ENCODE results near the gene BCL2L1.

Gene BCL2L1

DNA sequence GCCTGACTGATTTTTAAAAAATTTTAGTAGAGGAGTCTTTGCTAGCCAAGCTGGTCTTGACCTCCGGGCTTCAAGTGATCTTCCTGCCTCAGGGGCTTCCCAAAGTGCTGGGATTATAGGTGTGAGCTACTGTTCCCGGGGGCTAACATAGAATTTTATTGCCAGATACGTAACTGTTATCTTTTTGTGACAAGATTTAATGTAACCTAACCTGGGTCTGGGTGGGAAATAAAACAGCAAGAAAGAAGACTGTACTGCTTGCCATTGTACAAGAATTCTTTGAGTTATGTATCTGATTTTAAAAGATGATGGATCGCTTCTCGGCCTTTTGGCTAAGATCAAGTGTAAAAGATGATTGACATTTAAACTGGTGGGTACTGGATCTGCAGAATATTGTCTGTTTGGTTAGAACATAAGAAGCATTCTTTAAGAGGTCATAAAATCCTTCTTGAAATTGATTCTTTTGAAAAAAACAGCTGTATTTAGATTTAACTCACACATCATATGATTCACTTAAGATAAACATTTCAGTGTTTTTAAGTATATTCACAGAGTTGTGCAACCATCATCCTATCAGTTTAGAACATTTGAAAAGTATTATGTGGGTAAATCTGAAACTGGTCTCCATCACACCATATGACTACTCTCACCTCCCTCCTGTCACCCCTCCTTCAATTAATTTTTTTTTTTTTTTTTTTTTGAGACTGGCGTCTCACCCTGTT lies 38.0 kb upstream of the BCL2L1 start:
- TF ChIP-seq, protein P1, sequence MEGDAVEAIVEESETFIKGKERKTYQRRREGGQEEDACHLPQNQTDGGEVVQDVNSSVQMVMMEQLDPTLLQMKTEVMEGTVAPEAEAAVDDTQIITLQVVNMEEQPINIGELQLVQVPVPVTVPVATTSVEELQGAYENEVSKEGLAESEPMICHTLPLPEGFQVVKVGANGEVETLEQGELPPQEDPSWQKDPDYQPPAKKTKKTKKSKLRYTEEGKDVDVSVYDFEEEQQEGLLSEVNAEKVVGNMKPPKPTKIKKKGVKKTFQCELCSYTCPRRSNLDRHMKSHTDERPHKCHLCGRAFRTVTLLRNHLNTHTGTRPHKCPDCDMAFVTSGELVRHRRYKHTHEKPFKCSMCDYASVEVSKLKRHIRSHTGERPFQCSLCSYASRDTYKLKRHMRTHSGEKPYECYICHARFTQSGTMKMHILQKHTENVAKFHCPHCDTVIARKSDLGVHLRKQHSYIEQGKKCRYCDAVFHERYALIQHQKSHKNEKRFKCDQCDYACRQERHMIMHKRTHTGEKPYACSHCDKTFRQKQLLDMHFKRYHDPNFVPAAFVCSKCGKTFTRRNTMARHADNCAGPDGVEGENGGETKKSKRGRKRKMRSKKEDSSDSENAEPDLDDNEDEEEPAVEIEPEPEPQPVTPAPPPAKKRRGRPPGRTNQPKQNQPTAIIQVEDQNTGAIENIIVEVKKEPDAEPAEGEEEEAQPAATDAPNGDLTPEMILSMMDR (IDR thresholded peaks at IDR 0.05; ENCODE audit: insufficient read depth, low read length, poor library complexity, severe bottlenecking): no peak
- DNase-seq (ENCODE audit: extremely low read depth, insufficient read length): no peak
- Histone ChIP-seq H3K4me3 (replicated peaks; ENCODE audit: low read depth, low read length) (no peak overlapping the region), H3K27me3 (replicated peaks; ENCODE audit: control insufficient read depth, insufficient read depth, low read length) (no peaks in the 10 kb centered on the region), H3K36me3 (ENCODE audit: control insufficient read depth, insufficient read depth, low read length) (peaks cover 2% of the 10 kb centered on the region)

DNA sequence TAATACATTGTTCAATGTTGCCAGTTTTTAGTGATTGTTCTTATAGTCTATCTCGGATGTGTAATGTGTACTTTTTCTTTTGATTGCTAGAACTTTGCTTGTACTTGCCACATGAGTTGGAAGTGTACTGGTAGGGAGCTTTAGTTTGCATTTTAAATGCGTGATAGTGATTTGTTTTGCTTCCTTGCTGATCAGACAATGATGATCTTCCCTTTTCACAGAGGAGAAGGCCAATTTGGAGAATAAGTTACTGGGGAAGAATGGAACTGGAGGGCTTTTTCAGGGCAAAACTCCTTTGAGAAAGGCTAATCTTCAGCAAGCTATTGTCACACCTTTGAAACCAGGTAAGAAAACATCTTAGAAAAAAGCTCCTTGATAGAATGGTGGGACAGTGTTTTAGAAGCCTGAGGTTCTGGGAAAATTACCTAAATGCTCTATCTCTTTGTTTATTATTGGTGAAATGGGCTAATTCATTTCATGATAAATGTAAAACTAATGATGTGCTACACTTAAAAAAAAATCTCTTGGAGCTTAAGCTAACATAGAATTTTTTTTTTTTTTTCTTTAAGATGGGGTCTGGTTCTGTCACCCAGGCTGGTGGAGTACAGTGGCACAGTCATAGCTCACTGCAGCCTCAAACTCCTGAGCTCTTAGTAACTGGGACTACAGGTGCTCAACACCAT lies 37.3 kb upstream of the BCL2L1 start:
- Histone ChIP-seq H3K4me3 (replicated peaks; ENCODE audit: low read depth, low read length) (no peak overlapping the region), H3K36me3 (ENCODE audit: control insufficient read depth, insufficient read depth, low read length) (peaks cover 2% of the 10 kb centered on the region), H3K27me3 (replicated peaks; ENCODE audit: control insufficient read depth, insufficient read depth, low read length) (no peaks in the 10 kb centered on the region)
- no peak for DNase-seq (ENCODE audit: extremely low read depth, insufficient read length)
- TF ChIP-seq, protein P1 (IDR thresholded peaks at IDR 0.05; ENCODE audit: insufficient read depth, low read length, poor library complexity, severe bottlenecking): no peak

DNA sequence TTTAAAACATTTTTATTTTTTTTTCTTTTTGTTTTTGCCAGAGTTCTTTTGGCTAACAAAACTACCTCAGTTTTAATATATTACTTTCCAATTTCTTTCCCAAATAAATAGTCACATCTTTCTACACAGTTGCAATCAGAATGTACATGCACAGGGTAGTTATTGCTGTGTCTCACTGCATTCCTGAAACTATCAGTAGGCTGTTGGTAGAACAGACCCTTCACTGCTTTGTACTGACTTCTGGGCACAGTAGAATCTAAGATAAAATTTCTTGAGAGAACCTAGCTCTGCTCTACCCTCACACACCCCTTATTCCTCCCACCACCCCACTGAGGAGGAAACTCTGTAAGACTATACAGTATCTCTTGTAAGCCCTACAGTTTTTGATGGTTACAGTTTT lies 36.3 kb upstream of the BCL2L1 start:
- Histone ChIP-seq H3K27me3 (replicated peaks; ENCODE audit: control insufficient read depth, insufficient read depth, low read length) (no peaks in the 10 kb centered on the region), H3K36me3 (ENCODE audit: control insufficient read depth, insufficient read depth, low read length) (no peaks in the 10 kb centered on the region; the same call in none of the 2 replicates), H3K4me3 (replicated peaks; ENCODE audit: low read depth, low read length) (no peak overlapping the region)
- DNase-seq (ENCODE audit: extremely low read depth, insufficient read length): no peak
- TF ChIP-seq, protein P1 (IDR thresholded peaks at IDR 0.05; ENCODE audit: insufficient read depth, low read length, poor library complexity, severe bottlenecking): no peak

DNA sequence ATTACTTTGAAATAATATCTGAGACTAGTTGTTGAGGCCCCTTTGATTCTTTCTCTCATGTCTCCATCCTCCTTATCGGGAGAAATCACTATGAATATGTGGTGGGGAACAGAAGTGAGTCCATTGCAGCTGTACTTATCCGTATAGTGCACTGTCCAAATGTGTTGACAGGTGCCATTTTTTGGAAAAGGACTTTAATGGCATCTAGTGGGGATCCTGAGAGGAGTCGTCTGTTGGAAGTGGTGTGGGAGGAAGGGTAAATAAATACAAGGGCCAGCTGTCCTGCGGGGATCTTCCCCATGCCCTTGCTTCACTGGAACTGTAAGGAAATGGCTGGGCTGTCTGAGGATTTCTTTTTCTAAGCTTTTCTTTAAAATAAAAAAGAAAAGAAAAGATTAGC lies 35.9 kb upstream of the BCL2L1 start:
- DNase-seq (ENCODE audit: extremely low read depth, insufficient read length): no peak
- no peaks in the 10 kb centered on the region for H3K27me3 ChIP-seq (replicated peaks; ENCODE audit: control insufficient read depth, insufficient read depth, low read length)
- no peaks in the 10 kb centered on the region; the same call in none of the 2 replicates for H3K36me3 ChIP-seq (ENCODE audit: control insufficient read depth, insufficient read depth, low read length)
- TF ChIP-seq, protein P1 (IDR thresholded peaks at IDR 0.05; ENCODE audit: insufficient read depth, low read length, poor library complexity, severe bottlenecking): no peak
- no peak overlapping the region for H3K4me3 ChIP-seq (replicated peaks; ENCODE audit: low read depth, low read length)

DNA sequence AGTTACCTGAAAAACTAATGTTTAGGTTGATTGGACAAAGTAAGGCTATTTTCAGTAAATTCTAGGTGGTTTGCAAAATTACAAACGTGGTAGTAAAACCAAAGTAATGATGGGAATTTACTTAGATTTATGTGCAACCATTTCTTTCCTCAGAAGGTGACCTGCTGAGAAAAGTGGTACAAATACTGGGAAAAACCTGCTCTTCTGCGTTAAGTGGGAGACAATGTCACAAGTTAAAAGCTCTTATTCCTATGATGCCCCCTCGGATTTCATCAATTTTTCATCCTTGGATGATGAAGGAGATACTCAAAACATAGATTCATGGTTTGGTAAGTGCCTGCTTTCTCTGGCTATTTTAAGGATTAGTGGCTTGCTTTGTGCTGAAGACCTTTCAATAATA lies 34.6 kb upstream of the BCL2L1 start:
- no peak for DNase-seq (ENCODE audit: extremely low read depth, insufficient read length)
- Histone ChIP-seq H3K27me3 (replicated peaks; ENCODE audit: control insufficient read depth, insufficient read depth, low read length) (no peaks in the 10 kb centered on the region), H3K4me3 (replicated peaks; ENCODE audit: low read depth, low read length) (no peak overlapping the region), H3K36me3 (ENCODE audit: control insufficient read depth, insufficient read depth, low read length) (no peaks in the 10 kb centered on the region; the same call in none of the 2 replicates)
- TF ChIP-seq, protein P1 (IDR thresholded peaks at IDR 0.05; ENCODE audit: insufficient read depth, low read length, poor library complexity, severe bottlenecking): no peak
